Measurements from ENCODE around the gene CDH4.

CDH4 gene

DNA sequence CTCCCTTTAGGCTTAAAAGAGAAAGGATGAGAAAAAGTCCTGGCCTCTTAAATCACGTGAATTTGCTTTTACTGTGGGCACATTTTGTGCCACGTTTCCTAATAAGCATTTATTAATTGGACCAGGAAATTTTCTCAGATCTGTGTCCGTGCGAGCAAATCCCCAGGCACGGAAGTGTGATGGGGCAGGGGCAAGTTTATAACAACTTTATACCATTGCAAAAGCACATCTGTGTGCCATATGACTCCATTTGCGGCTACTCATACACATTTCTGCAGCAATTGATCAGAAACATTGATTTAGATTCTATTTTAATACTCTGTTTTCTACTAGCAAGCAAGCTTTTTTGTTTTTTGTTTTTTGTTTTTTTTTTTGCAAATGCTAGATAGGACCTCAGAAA is 440.4 kb downstream of the CDH4 start:
- DNase-seq: no peak
- no peak for TF ChIP-seq GATA1 (IDR thresholded peaks at IDR 0.05; ENCODE audit: low read depth, low read length)
- TF ChIP-seq POLR2A (IDR thresholded peaks at IDR 0.05; ENCODE audit: low read length): no peak

DNA sequence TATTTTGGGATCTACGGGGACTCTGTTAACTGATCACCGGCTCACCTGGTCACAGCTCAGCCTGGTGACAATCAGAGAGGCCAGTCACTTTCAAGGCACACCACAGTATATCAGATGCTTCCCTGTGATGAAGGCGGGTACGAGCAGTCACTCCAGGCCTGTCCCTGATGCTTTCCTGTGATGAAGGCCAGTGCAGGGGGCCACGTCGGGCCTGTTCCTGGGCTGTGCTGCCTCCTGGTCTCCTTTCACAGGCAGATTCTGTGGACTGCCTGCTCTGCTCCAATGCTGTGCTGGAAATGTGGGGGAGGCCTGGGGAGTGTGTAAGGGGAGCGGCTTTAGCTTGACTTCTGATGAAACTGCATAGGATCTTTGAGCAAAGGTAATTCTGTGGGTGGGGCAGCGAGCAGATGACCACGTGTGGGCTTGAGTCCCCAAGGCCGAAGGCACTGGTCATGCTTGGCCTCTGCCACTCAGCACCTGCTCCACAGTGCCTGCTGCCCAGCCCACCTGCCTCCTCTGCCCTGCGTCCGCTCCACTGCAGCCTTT is 441.1 kb downstream of the CDH4 start:
- TF ChIP-seq GATA1 (IDR thresholded peaks at IDR 0.05; ENCODE audit: low read depth, low read length) (no peak), POLR2A (IDR thresholded peaks at IDR 0.05; ENCODE audit: low read length) (no peak)
- DNase-seq: no peak

DNA sequence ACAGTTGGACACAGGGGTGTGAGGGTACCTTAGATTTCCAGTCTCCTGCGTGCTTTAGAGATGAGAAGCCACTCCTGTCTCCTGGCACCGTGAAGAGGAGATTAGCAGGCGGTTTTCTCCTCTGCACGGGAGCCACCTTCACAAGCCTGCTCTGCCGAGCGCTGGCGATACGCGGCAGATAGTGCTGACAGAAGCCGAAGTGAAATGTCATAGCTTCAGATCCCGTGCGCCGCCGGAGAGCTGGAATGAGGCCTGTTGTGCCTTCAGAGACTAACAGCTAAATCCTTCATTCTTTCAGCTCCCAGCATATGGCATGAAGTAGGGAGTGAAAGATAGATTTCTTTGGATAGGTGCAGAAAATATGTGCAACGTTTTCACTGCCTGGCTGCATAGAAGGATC is 442.6 kb downstream of the CDH4 start:
- TF ChIP-seq POLR2A (IDR thresholded peaks at IDR 0.05; ENCODE audit: low read length) (no peak), GATA1 (IDR thresholded peaks at IDR 0.05; ENCODE audit: low read depth, low read length) (no peak)
- DNase-seq: no peak

DNA sequence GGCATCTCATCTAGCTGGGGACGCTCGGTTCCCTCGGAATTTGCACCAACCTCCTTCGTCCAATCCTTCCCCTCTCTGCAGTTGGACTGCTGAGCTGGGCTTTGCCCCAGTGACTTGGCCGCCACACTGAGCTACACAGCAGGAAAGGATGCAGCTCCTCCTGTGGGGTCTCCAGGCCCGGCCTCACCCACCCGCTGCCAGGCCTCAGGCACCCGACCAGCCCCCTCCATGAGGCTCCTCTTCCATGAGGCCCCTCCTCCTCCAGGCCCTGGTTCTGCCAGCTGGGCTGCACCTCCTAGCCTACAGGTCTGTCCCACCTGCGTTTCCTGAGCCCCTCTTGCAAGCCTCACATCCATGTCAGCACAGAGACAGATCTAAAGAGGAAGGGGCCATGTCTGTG is 443.7 kb downstream of the CDH4 start:
- DNase-seq: no peak

DNA sequence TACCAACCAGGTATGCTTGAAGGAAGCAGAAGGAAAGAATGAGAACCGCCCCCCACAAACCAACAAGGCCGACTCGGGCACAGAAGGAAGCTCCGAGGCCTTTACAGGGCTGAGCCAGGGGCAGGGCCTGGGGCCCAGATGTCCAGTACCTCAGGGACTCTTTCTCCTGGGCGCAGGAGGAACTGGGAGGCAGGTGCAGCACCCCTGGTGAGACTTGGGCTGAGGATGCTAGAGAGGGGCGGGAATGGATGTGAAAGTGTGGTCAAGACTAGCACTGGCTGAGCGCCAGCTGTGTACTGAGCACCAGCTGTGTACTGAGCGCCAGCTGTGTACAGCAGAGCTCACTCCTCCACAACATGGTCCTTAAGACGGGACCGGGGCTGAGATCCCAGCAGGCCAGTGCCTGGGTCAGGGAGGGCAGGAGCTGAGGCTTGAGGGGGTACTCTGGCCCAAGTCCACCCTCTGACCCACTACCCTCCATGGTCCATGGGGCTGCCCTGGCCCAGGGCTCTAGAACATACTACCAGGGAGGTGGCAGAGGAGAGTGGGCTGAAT is 444.2 kb downstream of the CDH4 start:
- TF ChIP-seq POLR2A (IDR thresholded peaks at IDR 0.05; ENCODE audit: low read length) (no peak), GATA1 (IDR thresholded peaks at IDR 0.05; ENCODE audit: low read depth, low read length) (no peak)
- no peak for DNase-seq

More for the DNA sequence above, 443.7 kb downstream of the CDH4 start:
- no peak for TF ChIP-seq POLR2A (IDR thresholded peaks at IDR 0.05; ENCODE audit: low read length)
- no peak for TF ChIP-seq GATA1 (IDR thresholded peaks at IDR 0.05; ENCODE audit: low read depth, low read length)

DNA sequence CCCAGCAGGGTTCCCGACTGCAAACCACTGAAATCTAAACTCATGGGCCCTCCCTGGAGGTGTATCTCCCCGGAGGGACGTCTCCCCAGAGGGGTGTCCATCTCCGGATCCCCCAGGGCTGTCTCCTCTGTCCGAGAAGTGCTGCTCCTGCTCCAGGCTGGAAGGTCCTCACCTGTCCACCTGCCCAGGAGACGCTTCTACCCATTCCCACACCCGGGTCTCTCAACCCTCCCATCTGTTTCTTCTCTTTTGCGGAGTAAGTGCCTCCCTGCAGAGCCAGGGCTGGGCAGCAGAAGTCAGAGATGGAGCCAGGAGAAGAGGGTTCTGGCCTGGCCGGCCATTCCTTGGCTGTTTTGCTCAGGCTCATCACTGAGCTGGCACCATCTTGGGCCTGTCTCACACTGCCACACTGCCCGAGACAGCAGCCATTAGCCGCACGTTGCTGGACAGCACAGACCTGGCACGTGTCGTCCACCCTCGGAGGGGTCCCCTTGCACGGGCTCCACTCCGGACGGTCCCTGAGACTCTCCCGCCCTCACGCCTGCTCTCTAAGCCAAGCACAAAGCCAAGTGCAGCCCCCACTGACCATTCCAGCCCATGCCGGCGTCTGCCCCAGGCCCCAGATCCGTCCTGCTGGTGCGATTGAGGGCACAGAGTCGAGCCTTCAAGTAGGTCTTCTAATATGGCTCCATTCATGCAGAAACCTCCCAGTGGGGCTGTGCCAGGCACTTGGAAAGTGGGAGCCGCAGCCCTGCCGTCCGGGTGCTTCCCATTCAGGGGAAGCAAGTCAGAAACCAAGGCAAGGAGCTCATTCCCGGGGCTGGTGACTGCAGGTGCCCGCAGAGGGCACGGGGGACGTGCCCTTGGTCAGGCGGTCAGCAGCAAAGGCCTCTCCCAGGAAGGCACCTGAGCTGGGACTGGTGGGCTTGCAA is 445.9 kb downstream of the CDH4 start:
- no peak for DNase-seq
- TF ChIP-seq GATA1 (IDR thresholded peaks at IDR 0.05; ENCODE audit: low read depth, low read length) (no peak), POLR2A (IDR thresholded peaks at IDR 0.05; ENCODE audit: low read length) (no peak)

DNA sequence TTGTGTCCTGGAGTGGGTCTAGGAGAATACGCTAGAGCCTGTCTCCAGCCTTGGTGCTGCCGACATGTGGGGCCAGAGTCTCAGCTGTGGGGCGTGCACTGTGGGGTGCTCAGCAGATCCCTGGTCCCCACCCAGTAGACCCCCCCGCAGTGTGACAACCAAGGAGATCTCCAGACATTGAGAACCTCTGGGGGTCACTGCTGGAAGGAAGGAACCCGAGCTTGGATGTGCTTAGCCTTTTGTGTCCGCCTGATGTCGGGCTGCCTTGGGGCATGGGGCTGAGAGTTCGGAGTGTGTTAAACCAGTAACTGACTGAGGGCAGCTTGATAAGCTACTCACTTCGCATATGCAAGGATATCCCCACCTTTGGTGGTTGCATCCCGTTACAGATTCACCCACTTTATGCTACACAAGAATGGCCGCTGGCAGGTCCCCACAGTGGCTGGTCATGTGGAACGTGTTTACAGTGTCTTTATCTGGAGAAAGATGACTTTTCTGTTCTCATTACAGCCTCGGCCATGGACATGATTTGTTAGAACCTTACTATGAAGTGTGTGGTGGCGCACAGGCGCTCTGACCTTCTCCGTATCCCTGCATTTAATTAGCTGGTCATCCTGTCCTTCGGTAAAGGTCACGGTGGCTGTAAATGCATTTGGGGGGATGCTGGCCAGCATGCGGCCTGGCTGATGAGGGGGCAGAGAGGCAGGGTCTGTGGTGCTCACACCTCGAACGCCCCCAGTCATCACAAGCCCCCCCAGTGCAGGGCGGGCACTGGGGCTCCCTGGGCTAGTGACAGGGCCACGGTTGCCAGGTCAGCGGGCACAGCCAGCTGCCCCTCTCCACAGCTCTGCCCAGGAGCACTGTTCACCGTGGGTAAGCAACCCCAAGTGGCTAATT is 446.8 kb downstream of the CDH4 start:
- no peak for TF ChIP-seq POLR2A (IDR thresholded peaks at IDR 0.05; ENCODE audit: low read length)
- no peak for TF ChIP-seq GATA1 (IDR thresholded peaks at IDR 0.05; ENCODE audit: low read depth, low read length)
- no peak for DNase-seq

DNA sequence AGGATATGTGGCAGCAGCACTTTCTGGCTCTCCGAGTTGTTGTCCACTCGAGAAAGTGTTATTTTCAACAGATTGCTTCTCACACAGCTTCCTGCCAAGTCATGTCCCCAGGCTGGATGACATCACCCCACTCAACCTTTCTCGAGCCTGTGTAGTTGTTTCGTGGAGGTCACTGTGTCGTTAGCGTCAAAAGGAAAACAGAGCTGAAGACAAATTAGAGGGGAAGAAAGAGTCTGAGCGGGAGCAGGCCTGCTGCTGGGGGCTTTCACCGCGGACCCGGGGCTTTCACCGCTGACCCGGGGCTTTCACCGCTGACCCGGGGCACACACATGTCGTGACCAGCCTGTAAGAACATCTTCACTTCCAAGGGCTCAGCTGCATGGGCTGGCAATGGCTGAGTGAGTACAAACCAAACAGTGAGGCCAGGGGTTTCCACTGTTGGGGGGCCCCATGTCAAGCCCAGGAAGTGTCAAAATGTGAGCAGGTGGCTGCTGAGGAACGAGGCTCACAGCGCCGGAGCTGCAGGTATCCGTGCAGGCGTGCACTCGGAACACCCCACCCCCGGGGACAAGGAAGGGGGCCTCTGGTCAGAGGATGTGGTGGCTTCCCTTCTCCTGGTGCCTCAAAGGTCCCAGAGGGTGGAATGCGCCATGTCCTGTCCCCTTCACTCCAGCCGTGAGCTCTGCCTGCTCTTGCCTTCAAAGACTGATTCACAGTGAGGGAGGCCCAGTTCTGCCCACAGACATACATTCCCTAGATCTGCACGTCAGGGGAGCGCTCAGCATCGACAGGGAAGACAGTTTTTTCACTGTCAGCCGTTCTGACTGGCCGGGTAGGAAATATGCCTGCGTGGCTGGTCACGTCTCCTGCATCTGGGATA is 447.7 kb downstream of the CDH4 start:
- no peak for TF ChIP-seq GATA1 (IDR thresholded peaks at IDR 0.05; ENCODE audit: low read depth, low read length)
- TF ChIP-seq POLR2A (IDR thresholded peaks at IDR 0.05; ENCODE audit: low read length): no peak
- DNase-seq: no peak

DNA sequence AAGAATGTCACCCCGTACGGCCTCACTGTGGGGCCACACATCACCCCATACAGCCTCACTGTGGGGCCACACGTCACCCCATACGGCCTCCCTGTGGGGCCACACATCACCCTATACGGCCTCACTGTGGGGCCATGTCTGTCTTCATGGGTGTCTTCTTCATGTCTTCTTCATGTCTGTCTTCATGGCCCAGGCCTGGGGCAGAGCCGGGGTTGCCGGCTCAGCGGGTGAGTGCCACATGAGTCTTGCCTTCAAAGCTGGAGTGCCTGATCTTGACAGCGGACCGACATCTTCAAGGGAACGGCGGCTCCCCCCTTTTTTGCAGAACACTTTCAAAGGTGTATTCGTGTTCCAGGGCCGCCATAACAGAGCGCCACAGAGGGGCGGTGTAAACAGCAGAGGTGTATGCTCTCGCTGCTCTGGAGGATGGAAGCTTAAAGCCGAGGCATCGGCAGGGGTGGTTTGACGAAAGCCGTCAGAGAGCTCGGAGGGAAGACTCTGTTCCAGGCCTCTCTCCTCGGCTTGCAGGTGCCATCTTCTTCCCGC is 448.6 kb downstream of the CDH4 start:
- no peak for TF ChIP-seq GATA1 (IDR thresholded peaks at IDR 0.05; ENCODE audit: low read depth, low read length)
- no peak for TF ChIP-seq POLR2A (IDR thresholded peaks at IDR 0.05; ENCODE audit: low read length)
- DNase-seq: no peak

DNA sequence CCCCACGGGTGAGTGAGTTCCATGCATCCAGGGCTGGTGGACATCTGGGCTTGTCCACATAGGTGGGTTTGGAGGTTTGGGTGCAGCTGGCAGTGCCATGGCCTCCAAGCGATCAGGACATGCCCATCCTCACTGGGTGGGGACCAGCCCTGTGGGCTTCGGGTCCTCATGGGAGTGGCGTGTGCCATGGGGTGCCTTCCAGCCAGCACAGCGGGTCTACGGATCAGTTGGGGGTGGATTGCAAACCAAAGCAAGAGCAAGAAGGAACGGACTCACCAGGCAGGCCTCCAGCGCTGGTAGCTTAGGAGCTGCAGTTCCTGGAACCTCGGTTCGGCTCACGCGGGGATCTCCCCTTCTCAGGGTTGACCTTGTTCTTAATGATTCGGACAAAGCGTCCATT is 449.3 kb downstream of the CDH4 start:
- DNase-seq: no peak
- TF ChIP-seq POLR2A (IDR thresholded peaks at IDR 0.05; ENCODE audit: low read length) (no peak), GATA1 (IDR thresholded peaks at IDR 0.05; ENCODE audit: low read depth, low read length) (no peak)

DNA sequence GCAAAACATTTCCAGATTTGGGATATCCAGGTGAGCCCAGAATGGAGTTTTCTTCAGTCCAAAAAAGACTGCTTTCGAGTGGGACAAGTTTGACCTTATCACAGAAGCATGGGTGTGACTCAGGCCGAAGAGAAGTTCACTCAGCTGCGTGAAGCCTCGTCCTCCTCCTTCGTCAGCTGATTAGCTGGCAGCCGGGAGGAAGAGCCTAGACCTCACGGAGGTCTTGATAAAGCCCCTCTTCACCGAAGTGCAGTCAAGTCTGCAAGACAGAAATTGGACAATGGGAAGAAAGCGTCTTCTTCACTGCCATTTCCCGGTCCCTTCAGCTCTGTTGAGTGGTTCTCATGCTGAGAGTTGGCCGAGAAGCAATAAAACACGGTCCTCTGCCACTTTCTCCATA is 449.7 kb downstream of the CDH4 start:
- DNase-seq: no peak
- TF ChIP-seq GATA1 (IDR thresholded peaks at IDR 0.05; ENCODE audit: low read depth, low read length) (no peak), POLR2A (IDR thresholded peaks at IDR 0.05; ENCODE audit: low read length) (no peak)

DNA sequence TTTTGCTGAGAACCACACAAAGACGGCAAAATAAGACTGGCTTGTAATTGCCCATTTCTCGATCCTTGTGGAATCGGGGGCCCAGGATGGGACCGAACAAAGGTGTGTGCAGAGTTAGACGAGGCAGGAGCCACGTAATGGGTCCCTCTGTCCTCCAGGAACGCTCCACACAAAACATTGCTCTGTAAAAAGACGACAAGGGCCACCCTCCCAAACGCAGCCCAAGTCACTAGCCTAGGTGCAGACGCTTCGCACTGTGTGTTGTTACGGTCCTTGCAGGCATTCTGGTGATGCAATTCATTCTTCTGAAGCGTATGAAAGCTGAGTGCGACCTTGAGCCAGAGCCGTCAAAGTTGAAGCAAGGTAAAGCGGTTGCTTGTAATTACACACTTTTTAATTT is 450.2 kb downstream of the CDH4 start:
- DNase-seq: no peak
- TF ChIP-seq POLR2A (IDR thresholded peaks at IDR 0.05; ENCODE audit: low read length) (no peak), GATA1 (IDR thresholded peaks at IDR 0.05; ENCODE audit: low read depth, low read length) (no peak)

DNA sequence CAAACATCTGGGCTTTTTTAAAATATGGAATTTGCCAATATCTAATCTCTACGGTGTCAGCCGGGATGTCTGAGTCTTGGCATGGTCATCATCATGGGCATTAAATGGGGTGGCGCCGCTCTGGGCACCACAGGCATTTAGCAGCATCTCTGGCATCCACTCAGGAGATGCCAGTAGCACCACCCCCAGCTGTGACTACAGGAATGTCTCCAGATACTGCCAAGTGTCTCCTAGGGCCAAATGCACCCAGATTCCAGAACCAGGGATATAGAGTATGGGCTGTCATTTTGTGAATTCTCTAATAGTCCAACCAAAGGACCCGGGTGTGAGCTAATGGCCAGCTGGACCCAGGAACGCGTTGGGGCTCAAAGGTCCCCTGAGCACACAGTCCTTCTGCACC is 452.6 kb downstream of the CDH4 start:
- TF ChIP-seq GATA1 (IDR thresholded peaks at IDR 0.05; ENCODE audit: low read depth, low read length): no peak
- no peak for TF ChIP-seq POLR2A (IDR thresholded peaks at IDR 0.05; ENCODE audit: low read length)
- no peak for DNase-seq
